ENCODE data around the gene TCF12. TPM values are rescaled to one million over a fixed set of nuclear protein-coding genes. Genes with fewer than 3 reads are reported as not detected.

Gene TCF12
- total RNA-seq, 4 donors from 2014 or later = 93.9 to 165 (median 111) TPM

DNA sequence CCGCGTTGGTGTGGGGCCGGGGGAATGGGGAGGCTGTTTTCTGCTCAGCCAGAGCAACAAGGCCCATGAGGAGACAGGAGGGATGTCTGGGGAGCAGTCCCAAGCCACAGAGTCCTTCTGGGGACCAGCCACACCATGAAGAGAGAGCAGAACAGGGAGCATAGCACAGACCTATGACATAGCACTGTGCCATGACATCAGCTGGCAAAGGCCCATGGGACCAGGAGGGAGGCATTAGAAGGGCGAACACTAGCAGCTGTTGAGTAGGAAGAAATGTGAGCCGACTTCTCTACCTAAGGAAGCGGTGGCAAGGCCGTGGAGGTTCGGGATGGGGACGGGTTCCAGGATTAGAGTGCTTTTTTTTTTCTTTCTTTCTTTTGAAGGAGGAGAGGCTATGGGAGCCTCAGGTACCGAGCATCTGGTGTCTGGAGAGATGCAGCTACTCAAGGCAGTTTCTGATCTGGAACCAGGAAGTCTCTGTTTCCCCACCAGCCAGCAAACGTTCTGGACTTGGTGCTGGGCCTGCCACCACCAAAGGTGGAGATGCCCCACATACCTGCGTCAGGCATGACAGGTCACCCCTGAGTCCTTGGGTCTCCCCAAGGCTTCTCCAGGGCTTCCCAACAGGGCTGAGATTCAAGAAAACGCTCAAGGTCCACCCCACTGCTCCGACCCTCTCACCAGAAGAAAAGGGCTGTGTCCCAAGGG lies 380.6 kb downstream of the TCF12 start:
- ATAC-seq (ENCODE audit: low FRiP score) (no peak), DNase-seq (ENCODE audit: low spot score) (no peak)
- TF ChIP-seq, protein P1, sequence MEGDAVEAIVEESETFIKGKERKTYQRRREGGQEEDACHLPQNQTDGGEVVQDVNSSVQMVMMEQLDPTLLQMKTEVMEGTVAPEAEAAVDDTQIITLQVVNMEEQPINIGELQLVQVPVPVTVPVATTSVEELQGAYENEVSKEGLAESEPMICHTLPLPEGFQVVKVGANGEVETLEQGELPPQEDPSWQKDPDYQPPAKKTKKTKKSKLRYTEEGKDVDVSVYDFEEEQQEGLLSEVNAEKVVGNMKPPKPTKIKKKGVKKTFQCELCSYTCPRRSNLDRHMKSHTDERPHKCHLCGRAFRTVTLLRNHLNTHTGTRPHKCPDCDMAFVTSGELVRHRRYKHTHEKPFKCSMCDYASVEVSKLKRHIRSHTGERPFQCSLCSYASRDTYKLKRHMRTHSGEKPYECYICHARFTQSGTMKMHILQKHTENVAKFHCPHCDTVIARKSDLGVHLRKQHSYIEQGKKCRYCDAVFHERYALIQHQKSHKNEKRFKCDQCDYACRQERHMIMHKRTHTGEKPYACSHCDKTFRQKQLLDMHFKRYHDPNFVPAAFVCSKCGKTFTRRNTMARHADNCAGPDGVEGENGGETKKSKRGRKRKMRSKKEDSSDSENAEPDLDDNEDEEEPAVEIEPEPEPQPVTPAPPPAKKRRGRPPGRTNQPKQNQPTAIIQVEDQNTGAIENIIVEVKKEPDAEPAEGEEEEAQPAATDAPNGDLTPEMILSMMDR (IDR thresholded peaks at IDR 0.05) = no peak

DNA sequence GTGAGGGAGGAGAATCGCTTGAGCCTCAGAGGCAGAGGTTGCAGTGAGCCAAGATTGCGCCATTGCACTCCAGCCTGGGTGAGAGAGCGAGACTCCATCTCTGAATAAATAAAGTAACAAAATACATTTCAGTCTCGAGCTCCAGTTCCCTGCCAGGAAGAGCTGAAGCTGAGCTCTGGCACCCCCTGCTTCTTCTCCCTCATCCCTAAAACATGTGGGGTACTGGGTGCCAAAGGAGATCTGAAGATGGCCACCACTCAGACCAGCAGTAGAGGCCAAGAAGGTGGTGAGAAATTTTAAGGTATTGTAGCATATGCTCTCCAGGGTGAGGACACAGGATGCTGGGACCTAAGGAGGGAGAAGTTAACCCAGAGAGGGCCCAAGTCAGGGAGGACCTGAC lies 382.9 kb downstream of the TCF12 start:
- TF ChIP-seq, protein P1 (IDR thresholded peaks at IDR 0.05) = no peak
- ATAC-seq (ENCODE audit: low FRiP score) (no peak), DNase-seq (ENCODE audit: low spot score) (no peak)

DNA sequence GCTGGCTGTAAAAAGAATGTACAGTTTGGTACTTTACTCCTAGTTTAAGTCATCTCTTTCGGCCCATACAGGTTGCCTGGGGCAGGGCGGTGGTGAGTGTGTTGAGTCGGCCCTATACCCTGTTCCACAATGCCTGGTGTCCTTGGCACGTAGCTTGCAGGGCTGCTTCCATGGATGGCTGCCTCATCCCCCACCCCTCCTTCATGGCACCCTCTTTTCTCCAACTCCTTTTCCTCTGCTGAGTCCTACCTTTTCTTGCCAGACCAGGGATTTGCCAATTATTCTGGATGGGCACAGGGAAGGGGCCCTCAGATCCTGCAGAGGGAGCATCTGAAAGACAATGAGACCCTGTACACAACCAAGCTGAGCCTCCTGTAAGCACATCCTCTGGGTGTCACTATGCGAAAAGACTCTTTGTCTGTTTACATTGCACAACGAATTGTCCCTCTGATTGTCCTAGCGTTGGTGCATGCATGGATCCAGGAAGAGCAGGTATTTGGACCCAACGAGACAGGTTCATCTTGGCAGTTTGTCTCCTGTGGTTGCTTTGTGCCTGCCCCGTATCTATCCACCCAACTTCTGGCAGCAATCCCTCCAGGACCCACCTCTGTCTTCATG lies 384.3 kb downstream of the TCF12 start:
- DNase-seq (ENCODE audit: low spot score) = no peak

DNA sequence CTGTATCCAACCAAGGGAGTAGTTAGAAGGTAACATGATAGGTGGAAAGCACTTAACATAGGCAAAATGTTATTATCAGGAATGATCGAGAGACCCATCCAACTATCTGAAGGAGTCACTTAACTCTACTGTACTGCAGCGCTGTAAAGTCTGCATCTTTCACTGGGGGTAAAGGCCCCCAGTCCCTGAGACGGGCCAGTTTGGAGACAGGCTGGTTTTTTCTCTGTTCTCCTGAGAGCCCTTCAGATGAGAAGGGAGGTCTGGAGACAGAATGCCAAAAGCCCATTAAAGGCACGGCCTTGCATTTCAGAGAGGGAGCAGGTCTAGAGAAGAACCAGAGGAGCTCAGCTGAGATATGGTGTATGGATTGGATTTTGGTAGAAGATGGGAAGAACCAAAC lies 386.6 kb downstream of the TCF12 start:
- ATAC-seq (ENCODE audit: low FRiP score) (no peak), DNase-seq (ENCODE audit: low spot score) (no peak)
- TF ChIP-seq, protein P1 (IDR thresholded peaks at IDR 0.05) = no peak

More for the DNA sequence above, 384.3 kb downstream of the TCF12 start:
- ATAC-seq (ENCODE audit: low FRiP score) = no peak
- TF ChIP-seq, protein P1 (IDR thresholded peaks at IDR 0.05) = no peak

DNA sequence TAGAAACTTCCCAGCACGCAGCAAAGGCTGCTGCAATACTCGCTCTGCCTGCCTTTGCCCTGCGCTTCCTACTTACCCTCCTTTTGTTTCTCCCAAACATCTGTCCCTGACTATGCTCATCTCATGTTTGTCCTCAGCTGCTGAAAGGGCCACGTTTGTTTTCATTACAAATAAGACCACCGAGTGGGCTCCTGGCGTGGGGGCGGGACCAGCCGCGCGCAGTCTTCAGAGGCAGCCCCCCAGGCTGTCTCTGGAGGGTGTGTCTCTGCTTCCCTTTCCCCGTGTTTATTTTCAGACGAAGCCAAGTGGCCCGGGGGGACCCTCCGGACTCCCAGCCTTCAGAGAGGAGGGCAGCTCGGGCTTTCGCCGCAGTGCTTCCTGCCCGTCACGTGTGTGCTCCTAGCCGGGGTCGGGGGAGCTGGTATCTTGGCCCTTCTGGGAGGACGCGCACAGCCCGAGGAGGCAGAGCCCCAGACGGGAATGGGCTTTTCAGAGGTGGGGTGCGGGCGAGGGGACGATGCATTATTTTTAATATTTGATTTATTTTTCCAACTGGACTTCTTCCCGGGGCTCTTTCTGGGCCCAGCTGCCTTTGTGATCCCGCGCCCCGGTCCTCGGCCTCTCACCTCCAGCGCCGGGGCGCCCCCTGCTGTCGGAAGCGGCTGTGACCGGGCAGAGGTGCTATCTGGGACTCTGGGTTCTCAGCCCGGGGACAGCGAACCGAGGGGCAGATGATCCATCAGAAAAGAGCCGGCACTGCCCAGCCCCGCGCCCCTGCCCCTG lies 387.9 kb downstream of the TCF12 start:
- peak; percentile 74 for ATAC-seq (ENCODE audit: low FRiP score)
- DNase-seq (ENCODE audit: low spot score) = peak; percentile 96
- TF ChIP-seq, protein P1 (IDR thresholded peaks at IDR 0.05) = peak in 1 of 3 donors; percentile 77

DNA sequence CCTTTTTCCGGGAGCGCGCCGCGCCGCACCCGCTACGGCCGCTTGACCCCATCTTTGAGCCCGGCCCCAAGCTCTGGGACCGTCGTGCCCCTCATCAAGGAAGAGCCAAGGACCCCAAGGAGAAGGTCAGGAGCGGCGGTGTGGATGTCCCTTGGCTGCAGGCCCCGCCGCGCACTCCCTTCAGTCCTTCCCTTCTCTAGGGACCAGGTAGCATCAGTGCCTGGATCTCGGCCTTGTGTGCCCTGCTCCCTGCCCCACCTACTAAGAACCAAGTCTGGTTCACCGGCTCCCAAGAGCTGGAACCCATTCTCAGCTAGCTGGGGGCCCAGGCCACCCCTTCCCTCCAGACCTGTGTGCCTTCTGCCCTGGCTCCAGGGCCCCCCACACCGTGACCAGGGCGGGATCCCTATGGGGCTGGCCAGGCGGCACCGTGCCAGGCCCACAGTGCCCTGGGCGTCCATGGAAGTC lies 388.5 kb downstream of the TCF12 start:
- ATAC-seq (ENCODE audit: low FRiP score) (no peak), DNase-seq (ENCODE audit: low spot score) (no peak)
- TF ChIP-seq, protein P1 (IDR thresholded peaks at IDR 0.05) = no peak
